GM19452 (cell line): ENCODE results near the gene CRHR1.
"Not testable (repeated sequence)": the region's sequence is repeated elsewhere in the genome, so short reads cannot be mapped to it uniquely, and the experiment has no call there.

Experiments
- ATAC-seq: cut with Tn5 transposase; IDR thresholded peaks from one replicate; pipeline ENCODE4 v1.9.1; 2021; ENCODE audit not compliant: unreplicated experiment

Gene CRHR1

GRCh38 chr17:45857977-45858708 is 74.0 kb downstream of the CRHR1 start:
- ATAC-seq = no peak

GRCh38 chr17:45861165-45861564 is 77.0 kb downstream of the CRHR1 start:
- no peak for ATAC-seq

DNA sequence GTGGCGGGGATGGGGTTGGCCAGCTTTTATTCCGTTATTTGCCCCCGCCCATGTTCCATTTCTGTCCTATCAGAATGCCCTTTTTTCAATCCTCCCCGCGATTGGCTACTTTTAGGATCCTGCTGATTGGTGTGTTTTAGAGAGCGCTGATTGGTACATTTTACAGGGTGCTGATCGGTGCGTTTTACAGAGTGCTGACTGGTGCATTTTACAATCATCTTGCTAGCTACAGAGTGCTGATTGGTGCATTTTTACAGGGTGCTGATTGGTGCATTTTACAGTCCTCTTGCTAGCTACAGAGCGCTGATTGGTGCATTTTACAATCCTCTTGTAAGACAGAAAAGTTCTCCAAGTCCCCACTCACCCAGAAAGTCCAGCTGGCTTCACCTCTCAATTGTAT is 78.0 kb downstream of the CRHR1 start:
- ATAC-seq = not testable (repeated sequence)

DNA sequence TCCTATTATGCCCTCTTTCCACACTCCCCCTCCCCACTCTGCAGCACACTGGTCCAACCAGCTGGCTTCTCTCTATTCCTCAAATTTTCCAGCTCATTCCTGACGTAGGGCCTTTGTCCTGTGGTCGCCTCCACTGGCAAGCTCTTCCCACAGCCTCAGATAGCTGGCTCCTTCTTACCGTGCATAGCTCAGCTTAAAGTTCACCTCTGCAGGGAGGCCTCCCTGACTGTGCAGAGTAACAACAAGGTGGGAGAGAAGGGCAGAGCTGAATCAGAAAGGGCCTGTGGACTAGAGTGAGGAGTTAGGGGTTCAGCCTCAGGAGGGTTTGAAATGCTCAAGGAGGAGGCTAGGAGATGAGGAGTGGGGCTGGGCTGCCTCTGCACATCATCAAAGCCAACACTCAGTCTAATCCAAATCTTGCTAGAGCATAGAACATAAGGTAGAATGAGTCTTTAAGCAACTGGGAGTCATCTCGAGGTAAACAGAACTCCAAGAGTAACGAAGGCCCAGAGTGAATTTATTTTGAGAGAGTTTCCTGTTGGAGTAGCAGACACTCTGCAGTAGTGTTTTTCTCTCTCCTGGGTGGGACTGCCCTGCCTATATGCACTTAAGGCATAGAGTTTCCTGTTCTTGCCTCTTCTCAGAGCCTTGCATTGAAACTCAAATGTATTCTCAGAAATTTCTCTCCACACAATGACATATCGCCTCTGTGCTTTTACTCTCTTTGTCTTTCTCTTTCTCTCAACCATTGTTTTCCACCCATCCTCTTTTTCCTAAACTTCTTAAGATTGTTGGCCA is 79.9 kb downstream of the CRHR1 start:
- no peak for ATAC-seq

DNA sequence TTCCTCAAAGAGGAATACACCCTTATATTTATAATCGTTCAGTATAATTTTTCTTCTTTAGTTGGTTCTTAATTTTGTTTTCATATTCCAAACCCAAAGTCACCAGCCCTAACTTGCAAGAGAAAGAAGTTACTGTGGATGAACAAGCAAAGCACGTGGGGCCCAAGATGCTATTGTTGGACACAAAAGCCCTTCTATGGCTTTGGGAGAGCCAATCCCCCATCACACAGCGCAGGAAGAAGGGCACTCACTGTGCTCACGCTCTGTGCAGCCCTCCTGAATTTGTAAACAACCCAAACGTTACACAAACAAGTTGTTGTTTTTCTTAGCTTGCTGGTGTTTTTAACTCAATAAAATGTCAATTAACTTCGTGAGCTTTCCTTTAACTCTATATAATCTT is 83.1 kb downstream of the CRHR1 start:
- no peak for ATAC-seq

GRCh38 chr17:45867702-45868101 is 83.6 kb downstream of the CRHR1 start:
- no peak for ATAC-seq

- no peak for ATAC-seq
Measured at GRCh38 chr17:45868276-45868675, 84.2 kb downstream of the CRHR1 start.

DNA sequence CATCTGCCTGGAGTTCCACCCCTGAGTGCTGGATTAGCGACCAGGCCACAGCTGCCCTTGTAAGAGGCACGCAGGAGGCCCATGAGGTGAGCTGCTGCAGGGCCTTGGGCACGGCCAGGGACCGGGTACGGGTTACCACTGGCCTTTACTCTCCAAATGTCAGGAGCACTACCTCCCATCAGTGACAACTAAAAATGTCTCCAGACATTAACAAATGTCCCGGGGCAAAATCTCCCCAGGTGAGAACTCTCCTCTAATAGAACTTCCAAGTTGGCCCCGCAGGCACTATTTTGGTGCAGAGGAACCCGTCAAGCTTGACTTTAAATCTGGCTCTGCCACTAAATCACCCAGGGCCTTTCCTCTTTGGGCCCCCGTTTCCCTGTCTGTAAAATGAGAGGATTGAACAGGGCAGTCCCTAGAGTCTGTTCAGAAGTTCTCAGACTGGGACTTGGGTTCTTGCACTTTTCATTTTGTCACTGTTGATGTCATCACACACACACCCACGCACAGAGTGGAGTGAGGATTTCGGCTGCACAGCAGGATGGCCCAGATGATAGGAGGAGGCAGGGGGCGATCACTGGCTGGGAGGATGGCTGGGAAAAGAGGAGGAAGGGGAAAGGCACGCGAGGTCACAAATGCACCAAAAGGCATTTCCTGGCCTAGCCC is 85.7 kb downstream of the CRHR1 start:
- ATAC-seq = no peak

- ATAC-seq = no peak
Measured at GRCh38 chr17:45870342-45870974, 86.3 kb downstream of the CRHR1 start.

DNA sequence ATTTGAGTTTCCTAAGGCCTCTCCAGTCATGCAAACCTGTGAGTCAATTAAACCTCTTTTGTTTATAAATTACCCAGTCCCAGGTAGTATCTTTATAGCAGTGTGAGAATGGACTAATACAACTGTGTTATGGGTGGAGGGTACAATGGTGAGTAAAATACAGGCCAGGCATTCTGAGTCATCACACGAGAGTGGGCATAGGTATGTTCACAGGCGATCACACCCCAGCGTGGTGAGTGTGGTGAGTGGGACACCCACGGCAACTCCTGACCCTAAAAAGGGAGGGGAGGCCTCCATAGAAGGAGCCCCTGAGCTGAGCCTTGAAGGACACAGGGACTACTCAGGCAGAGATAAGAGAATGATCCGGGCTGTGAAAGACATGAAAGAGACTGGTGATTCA is 87.6 kb downstream of the CRHR1 start:
- no peak for ATAC-seq

DNA sequence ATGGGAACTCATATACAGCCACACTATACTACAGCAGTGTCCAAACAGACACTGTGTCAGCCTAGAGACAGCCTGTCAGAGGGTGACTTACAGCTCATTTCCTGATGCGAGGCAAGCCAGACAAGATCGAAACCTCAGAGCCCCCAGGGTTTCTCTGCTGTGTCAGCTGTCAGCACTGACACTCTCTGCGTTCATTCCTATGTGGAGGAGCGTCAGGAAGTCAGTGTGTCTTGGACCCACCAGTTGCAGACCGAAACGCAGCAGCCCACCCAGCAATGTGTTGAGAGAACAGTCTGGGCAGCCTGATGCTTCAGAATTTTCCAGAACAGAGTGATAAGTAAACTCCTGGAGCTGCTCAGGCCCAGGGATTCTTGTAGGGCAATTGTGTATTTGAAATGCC is 89.6 kb downstream of the CRHR1 start:
- no peak for ATAC-seq

DNA sequence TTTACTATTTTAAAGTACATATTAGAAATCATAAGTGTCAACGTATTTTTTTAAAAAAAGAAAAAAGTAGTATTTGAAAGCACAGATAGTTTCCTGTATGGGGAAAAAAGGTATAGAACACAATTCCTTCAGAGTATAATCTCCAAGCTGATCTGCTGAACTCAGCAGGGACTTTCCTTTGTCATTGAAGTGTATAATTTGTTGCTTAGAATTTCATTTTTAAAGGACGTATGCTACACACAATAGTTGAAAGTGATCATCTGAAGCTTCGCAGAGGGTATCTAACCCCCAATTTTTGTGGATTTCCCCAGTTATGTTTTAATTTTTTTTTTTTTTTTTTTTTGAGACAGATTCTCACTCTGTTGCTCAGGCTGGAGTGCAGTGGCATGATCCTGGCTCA is 90.0 kb downstream of the CRHR1 start:
- ATAC-seq = no peak

DNA sequence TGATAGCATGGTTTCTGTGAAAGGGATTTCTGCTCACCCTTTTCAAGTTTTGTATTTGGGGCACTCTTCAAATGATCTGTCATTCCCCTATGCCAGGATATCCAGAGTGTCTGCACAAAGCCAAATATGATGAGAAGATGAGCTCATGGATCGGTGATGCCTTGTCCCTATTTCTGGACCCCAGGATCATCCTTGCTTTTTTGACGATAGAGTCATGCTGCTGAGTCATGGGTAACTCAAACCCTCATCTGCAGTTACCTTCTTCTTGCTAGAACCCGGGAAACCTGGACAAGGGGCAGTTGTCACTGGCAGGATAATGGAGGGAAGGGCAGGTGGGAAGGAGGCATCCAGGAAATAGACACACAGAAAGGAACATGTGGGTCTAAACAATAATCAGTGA is 92.4 kb downstream of the CRHR1 start:
- no peak for ATAC-seq

GRCh38 chr17:45877467-45877866 is 93.3 kb downstream of the CRHR1 start:
- ATAC-seq = no peak

- ATAC-seq = no peak
Measured at GRCh38 chr17:45883063-45883462, 98.9 kb downstream of the CRHR1 start.
